ENCODE data around the gene KCNE3. TPM values are rescaled to one million over a fixed set of nuclear protein-coding genes. Genes with fewer than 3 reads are reported as not detected.
A peak's percentile ranks its signal among the peaks of the same experiment; 100 is the strongest.

KCNE3 gene
- total RNA-seq, 1 donor from 2014 or later = 0.59 TPM

GRCh38 chr11:74427384-74427886 lies 39.9 kb downstream of the KCNE3 start:
- no peak overlapping the region for H3K27ac ChIP-seq (ENCODE audit: low read depth, low read length)

DNA sequence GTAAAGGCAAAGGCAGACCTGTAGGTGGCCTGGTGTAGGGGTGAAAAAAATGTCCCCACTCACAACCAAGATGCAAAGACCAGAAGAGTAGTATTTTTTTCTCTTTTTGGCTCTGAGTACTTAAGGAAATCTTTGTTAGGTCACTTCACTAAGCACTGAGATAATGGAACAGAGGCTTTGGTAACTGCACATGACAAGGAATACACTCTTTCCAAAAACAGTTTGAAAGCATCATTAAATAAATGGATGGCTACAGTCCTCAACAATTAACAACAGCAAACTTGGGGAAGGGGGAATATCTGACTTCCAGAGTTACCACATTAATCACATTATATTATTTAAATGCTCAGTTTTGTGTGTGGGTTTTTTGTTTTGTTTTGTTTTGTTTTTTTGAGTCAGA lies 42.2 kb downstream of the KCNE3 start:
- H3K27me3 Mint-ChIP-seq (ENCODE audit: low read depth, unreplicated experiment) = no peaks in the 10 kb centered on the region
- DNase-seq (ENCODE audit: low read depth) = no peak
- H3K27ac Mint-ChIP-seq (ENCODE audit: unreplicated experiment) = no peak overlapping the region
- TF ChIP-seq EZH2 (IDR thresholded peaks at IDR 0.05; ENCODE audit: insufficient read depth, low read length) = no peak
- no peak for TF ChIP-seq CTCF (IDR thresholded peaks at IDR 0.05; ENCODE audit: insufficient read depth, low read depth, low read length)
- no peak for FAIRE-seq
- H3K4me1 Mint-ChIP-seq (ENCODE audit: low read depth, unreplicated experiment) = no peaks in the 10 kb centered on the region
- H2AFZ ChIP-seq (ENCODE audit: low read depth, low read length) = no peak overlapping the region
- no peaks in the 10 kb centered on the region for H4K20me1 ChIP-seq (ENCODE audit: insufficient read depth, low read length)
- no peak overlapping the region for H3K4me3 Mint-ChIP-seq (ENCODE audit: unreplicated experiment)
- no peaks in the 10 kb centered on the region for H3K79me2 ChIP-seq (ENCODE audit: insufficient read depth, low read length)
- no peak overlapping the region for H3K4me3 ChIP-seq (ENCODE audit: insufficient read depth, low read depth, low read length)
- H3K9me3 ChIP-seq (ENCODE audit: insufficient read depth, low read depth, low read length) = no peaks in the 10 kb centered on the region
- no peak overlapping the region for H3K27ac ChIP-seq (ENCODE audit: low read depth, low read length)
- no peak overlapping the region for H3K9ac ChIP-seq (ENCODE audit: low read length)
- H3K4me1 ChIP-seq (ENCODE audit: insufficient read depth, low read length) = no peaks in the 10 kb centered on the region
- no peak overlapping the region for H3K4me2 ChIP-seq (ENCODE audit: low read length)
- no peaks in the 10 kb centered on the region for H3K27me3 ChIP-seq (ENCODE audit: insufficient read depth, low read length)
- no peaks in the 10 kb centered on the region for H3K36me3 ChIP-seq (ENCODE audit: insufficient read depth, low read length)
- no peaks in the 10 kb centered on the region for H3K36me3 Mint-ChIP-seq (ENCODE audit: low read depth, unreplicated experiment)
- peaks cover 3% of the 10 kb centered on the region for H3K9me3 Mint-ChIP-seq (ENCODE audit: unreplicated experiment)

More at GRCh38 chr11:74427384-74427886, 39.9 kb downstream of the KCNE3 start:
- Histone ChIP-seq H3K9ac (ENCODE audit: low read length) (no peak overlapping the region), H3K4me3 (ENCODE audit: insufficient read depth, low read depth, low read length) (no peak overlapping the region), H3K4me1 (ENCODE audit: insufficient read depth, low read length) (no peaks in the 10 kb centered on the region), H4K20me1 (ENCODE audit: insufficient read depth, low read length) (no peaks in the 10 kb centered on the region), H3K79me2 (ENCODE audit: insufficient read depth, low read length) (no peaks in the 10 kb centered on the region), H3K27me3 (ENCODE audit: insufficient read depth, low read length) (no peaks in the 10 kb centered on the region), H3K4me2 (ENCODE audit: low read length) (no peak overlapping the region), H3K36me3 (ENCODE audit: insufficient read depth, low read length) (no peaks in the 10 kb centered on the region), H3K9me3 (ENCODE audit: insufficient read depth, low read depth, low read length) (no peaks in the 10 kb centered on the region), H2AFZ (ENCODE audit: low read depth, low read length) (no peak overlapping the region)
- no peak overlapping the region for H3K27ac Mint-ChIP-seq (ENCODE audit: unreplicated experiment)
- DNase-seq (ENCODE audit: low read depth) (no peak), FAIRE-seq (no peak)
- H3K4me3 Mint-ChIP-seq (ENCODE audit: unreplicated experiment) = no peak overlapping the region
- H3K27me3 Mint-ChIP-seq (ENCODE audit: low read depth, unreplicated experiment) = no peaks in the 10 kb centered on the region
- no peaks in the 10 kb centered on the region for H3K4me1 Mint-ChIP-seq (ENCODE audit: low read depth, unreplicated experiment)
- peaks cover 3% of the 10 kb centered on the region for H3K9me3 Mint-ChIP-seq (ENCODE audit: unreplicated experiment)
- H3K36me3 Mint-ChIP-seq (ENCODE audit: low read depth, unreplicated experiment) = no peaks in the 10 kb centered on the region
- TF ChIP-seq CTCF (IDR thresholded peaks at IDR 0.05; ENCODE audit: insufficient read depth, low read depth, low read length) (no peak), EZH2 (IDR thresholded peaks at IDR 0.05; ENCODE audit: insufficient read depth, low read length) (no peak)

DNA sequence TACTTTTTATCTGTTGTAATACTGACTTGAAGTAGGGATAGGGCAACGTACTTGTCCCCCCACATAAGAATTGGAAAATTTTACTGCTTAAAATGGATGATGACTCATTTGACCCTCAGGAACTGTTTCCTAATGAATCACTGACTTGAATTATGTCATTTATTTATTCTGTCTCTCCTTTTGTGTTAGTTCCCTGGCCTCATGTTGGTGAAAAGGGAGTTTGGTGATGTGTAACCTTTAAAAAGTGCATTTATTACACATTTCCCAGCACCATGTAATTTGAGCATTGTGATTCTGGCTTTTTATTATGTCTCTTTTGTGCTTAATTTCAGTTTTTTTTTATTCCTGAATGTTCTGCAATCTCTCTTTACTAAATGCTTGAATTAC lies 48.8 kb downstream of the KCNE3 start:
- H2AFZ ChIP-seq (ENCODE audit: low read depth, low read length) = no peak overlapping the region
- peaks cover 20% of the 10 kb centered on the region for H3K4me1 ChIP-seq (ENCODE audit: insufficient read depth, low read length)
- TF ChIP-seq CTCF (IDR thresholded peaks at IDR 0.05; ENCODE audit: insufficient read depth, low read depth, low read length) = no peak
- peak overlapping the region; percentile 75 for H3K9ac ChIP-seq (ENCODE audit: low read length)
- DNase-seq (ENCODE audit: low read depth) (peak; percentile 90), FAIRE-seq (peak; percentile 82)
- H3K4me2 ChIP-seq (ENCODE audit: low read length) = peak overlapping the region; percentile 71
- no peaks in the 10 kb centered on the region for H3K9me3 ChIP-seq (ENCODE audit: insufficient read depth, low read depth, low read length)
- Mint-ChIP-seq H3K36me3 (ENCODE audit: low read depth, unreplicated experiment) (no peaks in the 10 kb centered on the region), H3K4me3 (ENCODE audit: unreplicated experiment) (peak overlapping the region; percentile 17), H3K4me1 (ENCODE audit: low read depth, unreplicated experiment) (peaks cover 25% of the 10 kb centered on the region), H3K27ac (ENCODE audit: unreplicated experiment) (peak overlapping the region; percentile 89), H3K27me3 (ENCODE audit: low read depth, unreplicated experiment) (no peaks in the 10 kb centered on the region), H3K9me3 (ENCODE audit: unreplicated experiment) (no peaks in the 10 kb centered on the region)
- peak overlapping the region; percentile 94 for H3K27ac ChIP-seq (ENCODE audit: low read depth, low read length)
- H4K20me1 ChIP-seq (ENCODE audit: insufficient read depth, low read length) = no peaks in the 10 kb centered on the region
- no peaks in the 10 kb centered on the region for H3K79me2 ChIP-seq (ENCODE audit: insufficient read depth, low read length)
- H3K4me3 ChIP-seq (ENCODE audit: insufficient read depth, low read depth, low read length) = no peak overlapping the region
- no peaks in the 10 kb centered on the region for H3K27me3 ChIP-seq (ENCODE audit: insufficient read depth, low read length)
- H3K36me3 ChIP-seq (ENCODE audit: insufficient read depth, low read length) = no peaks in the 10 kb centered on the region

Measured in astrocyte (in vitro differentiated cells and primary cell).